GM21619 (cell line): Measurements from ENCODE around the gene SP7.
"Not testable (repeated sequence)": the region's sequence is repeated elsewhere in the genome, so short reads cannot be mapped to it uniquely, and the experiment has no call there.

ENCODE experiments used
- ATAC-seq: cut with Tn5 transposase; IDR thresholded peaks from one replicate; pipeline ENCODE4 v1.9.1; 2021; ENCODE audit not compliant: unreplicated experiment

SP7 gene

DNA sequence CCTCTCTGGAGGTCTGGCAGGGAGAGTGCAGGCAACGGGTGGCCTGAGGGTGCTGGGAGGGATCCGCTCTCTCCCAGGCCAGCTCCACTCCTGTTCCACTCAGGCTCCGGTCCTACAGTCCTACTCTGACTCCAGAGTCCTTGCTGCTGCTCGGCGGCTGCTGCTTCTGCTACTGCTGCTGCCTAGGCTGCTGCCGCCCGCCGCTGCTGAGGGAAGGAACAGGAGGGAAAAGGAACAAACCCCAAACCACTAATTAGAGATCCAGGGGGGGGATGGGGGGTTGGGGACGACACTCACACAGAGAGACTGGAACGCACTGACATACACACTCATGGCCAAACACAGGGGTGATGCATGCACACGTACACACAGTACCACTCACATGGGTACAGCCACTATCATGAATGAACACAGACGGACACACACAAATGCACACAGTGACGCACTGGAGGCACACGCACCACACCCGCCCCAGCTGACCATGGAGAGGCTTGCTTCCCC is at the start of gene SP7:
Gene SP7 (minus strand): TSS at position 174 of the 501 bp plus-strand sequence. CDS start 708 bp downstream, outside the sequence.
- ATAC-seq, result no peak

DNA sequence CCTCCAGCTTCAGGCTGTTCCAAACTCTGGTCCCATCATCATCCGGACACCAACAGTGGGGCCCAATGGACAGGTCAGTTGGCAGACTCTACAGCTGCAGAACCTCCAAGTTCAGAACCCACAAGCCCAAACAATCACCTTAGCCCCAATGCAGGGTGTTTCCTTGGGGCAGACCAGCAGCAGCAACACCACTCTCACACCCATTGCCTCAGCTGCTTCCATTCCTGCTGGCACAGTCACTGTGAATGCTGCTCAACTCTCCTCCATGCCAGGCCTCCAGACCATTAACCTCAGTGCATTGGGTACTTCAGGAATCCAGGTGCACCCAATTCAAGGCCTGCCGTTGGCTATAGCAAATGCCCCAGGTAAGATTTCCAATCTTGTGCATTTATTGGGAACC is 47.1 kb upstream of the SP7 start:
- ATAC-seq, result no peak

DNA sequence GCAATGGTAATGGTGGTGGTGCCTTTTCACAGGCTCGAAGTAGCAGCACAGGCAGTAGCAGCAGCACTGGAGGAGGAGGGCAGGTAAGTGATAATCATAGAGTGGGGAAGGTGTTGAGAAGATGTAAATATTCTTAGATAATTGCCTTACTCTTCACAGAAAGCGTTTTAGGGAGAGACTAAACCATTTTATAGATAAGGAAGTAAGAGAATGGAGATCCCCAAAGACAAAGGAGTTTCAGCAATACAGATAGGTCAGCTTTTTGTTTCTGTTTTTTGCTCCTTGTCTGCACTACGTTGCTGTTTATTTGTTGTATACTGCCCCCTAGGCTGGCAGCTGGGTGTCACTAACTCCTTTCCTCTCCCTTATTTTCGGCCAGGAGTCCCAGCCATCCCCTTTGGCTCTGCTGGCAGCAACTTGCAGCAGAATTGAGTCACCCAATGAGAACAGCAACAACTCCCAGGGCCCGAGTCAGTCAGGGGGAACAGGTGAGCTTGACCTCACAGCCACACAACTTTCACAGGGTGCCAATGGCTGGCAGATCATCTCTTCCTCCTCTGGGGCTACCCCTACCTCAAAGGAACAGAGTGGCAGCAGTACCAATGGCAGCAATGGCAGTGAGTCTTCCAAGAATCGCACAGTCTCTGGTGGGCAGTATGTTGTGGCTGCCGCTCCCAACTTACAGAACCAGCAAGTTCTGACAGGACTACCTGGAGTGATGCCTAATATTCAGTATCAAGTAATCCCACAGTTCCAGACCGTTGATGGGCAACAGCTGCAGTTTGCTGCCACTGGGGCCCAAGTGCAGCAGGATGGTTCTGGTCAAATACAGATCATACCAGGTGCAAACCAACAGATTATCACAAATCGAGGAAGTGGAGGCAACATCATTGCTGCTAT is 45.8 kb upstream of the SP7 start:
- no peak for ATAC-seq

DNA sequence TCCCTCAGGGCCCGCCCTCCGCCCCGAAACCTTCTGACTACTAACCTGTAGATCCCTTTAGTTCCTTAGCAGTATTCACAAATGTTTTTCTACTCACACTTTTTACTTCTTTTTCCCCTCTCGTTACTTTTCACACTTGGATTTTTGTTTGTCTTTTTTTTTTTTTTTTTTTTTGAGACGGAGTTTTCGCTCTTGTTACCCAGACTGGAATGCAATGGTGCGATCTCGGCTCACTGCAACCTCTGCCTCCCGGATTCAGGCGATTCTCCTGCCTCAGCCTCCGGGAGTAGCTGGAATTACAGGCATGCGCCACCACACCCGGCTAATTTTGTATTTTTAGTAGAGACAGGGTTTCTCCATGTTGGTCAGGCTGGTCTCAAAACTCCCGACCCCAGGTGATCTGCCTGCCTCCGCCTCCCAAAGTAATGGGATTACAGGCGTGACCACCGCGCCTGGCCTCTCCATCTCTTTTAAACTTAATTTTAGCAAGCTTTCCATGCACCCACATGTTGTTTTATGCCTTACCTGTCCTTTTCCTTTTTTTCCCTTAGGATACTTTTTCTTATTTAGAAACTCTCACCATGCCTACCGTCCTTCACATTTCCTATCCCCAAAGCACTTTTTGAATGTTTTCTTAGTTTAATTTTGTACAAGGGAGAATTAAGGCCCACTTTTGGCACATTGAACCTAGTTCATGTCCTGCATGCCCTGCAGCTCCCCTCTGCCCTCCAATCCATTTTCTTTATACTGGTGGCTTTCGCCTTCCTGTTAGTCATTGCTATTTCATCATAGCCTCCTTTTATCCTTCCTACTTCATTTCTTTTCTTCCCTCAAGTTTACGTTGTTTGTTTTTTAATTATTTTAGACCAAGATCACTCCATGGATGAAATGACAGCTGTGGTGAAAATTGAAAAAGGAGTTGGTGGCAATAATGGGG is 44.9 kb upstream of the SP7 start:
- no peak for ATAC-seq

DNA sequence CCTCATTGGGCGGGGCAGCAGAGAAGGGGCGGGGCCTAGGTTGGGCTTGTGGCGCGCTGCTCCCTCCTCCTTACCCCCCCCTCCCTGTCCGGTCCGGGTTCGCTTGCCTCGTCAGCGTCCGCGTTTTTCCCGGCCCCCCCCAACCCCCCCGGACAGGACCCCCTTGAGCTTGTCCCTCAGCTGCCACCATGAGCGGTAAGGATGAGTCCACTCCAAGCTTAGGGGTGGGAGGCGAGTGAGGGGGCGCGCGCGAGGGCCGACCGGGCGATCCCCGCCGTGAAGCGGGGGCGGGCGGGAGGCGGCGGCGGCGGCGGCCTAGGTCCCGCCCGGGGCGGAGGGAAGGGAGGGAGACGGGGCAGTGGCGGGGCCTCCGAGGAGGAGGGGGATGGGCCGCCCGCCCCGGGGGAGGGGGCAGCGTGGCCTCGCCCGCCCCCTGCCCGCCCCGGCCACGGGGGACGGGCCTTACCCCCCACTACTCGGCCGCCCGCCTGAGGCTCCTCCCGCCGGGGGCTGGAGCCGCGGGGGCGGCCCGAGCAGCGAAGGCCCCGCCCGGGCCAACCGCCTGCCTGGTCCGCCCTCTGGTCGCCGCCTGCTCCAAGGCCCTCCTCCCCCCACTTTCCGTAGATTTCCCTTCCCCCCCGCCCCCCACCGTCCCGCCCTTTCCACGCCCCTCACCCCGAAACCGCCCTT is 44.1 kb upstream of the SP7 start, which contains the start of gene SP1:
Gene SP1 (plus strand): TSS at position 73 of the 690 bp plus-strand sequence. CDS start 116 bp downstream, at position 189.
- peak; percentile 33 for ATAC-seq

DNA sequence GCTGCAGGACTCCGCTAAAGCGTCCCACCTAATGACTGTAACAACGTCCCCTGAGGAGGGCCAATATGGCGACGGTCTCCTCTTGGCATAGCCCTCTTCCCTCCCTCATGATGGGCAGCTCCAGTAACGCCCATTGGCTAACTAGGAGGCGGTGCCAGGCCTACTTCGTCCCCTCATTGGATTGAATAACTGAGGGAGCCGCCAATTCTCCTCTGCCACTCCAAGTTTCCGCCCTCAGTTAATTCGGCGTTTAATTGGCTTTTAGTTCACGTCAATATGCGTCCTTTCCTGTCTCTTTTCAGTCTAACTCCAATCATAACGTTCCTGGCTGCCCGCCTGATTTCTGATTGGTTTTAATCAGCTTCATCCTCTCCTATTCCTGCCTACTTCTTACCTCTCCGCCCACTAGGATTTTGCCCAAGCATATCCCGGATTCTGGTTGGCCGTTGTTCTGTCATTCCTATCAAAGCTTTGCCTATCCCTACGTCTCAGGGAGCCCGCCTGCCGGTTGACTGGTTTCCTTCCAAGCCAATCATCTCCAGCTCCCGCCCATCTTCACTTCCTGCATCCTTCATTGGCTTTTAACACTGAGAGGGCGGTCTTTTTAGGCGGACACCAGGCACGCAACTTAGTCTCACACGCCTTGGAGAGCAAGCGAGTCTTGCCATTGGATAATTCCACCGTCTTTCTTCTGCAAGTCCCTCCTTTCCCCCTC is 43.4 kb upstream of the SP7 start:
- ATAC-seq, result peak; percentile 65

DNA sequence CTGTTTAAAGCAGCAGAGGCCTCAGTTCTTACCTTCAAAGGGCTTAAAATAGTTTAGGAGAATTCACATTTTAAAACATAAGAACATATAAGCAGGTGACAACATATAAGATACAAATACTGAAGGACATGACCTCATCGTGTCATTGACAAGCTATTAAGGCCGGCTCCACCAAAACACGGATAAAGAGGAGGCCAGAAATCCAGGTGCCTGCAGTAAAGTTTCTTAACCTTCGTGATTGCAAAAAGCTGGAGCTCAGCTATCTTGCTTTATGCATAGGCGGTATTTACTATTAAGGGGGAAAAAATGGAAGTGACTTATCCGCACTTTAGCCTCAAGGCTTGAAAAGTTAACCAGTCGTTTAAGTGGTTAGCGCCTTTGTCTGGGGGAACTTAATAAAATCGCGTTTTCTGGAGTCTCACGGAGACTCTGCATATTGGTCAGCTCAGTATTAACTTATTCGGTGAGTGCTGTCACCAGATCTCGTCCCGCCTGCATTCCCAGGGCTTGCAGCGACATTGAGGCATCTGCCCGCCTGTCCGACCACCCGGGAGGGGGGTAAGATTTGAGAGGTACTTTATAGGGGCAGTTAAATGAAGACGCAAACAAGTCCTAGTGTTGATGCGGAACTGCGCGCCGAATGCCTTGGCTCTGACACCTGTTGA is 42.7 kb upstream of the SP7 start:
- ATAC-seq, result no peak

DNA sequence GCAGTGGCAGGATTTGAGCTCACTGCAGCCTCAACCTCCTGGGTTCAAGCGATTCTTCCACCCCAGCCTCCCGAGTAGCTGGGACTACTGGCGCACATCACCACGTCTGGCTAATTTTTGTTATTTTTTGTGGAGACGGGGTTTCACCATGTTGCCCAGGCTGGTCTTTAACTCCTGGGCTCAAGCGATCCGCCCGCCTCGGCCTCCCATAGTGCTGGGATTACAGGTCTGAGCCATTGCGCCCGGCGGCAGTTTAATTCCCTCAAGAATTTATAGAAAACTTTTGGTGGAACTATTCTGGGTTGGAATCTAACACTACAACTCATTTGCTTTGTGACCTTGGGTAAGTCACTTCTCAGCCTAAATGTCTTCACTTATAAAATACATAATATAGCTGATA is 42.1 kb upstream of the SP7 start:
- no peak for ATAC-seq

DNA sequence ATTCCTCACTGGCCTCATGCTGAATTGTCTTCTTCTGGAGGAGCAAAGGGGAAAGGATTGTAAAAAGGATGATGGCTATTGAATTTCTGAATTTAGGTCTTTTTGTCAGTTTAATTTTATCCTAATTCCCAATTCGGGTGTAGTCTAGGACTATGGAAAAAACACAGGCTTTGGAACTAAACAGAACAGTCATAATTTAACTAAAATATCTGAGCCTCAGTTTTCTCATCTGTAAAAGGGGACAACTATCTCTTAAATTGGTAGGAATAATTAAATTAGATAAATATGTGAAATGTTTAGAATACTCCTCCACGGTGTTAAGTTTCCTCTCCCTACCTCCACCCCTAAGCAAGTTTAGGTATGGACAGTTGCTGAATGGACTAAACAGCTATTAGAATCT is 40.6 kb upstream of the SP7 start:
- ATAC-seq, result no peak

DNA sequence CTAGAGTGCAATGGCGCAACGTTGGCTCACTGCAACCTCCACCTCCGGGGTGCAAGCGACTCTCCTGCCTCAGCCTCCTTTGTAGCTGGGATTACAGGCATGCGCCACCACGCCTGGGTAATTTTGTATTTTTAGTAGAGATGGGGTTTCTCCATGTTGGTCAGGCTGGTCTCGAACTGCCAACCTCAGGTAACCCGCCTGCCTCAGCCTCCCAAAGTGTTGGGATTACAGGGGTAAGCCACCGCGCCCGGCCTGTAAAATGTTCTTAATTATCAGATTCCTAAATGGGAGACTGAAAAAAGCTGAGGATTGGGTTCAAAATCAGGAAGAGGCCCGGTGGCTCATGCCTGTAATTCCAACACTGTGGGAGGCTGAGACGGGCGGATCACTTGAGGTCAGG is 38.1 kb upstream of the SP7 start:
- ATAC-seq, result not testable (repeated sequence)

DNA sequence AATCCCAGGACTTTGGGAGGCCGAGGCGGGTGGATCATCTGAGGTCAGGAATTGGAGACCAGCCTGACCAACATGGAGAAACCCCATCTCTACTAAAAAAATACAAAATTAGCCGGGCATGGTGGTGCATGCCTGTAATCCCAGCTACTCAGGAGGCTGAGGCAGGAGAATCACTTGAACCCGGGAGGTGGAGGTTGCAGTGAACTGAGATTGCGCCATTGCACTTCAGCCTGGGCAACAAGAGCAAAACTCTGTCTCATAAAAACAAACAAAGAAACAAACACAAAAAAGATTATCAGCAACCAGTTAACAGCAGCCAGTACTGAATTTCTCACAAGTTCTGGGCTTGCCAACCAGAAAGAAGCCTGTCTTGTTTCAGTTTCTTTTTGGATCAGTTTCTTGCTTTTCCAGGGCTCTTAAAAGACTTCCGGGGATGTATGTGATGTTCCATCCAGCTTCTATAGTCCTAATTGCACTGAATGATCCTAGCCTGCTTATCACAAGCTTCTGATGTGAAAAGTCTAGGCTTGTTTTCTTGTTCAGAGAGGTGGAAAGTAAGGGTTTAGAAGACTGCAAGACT is 37.5 kb upstream of the SP7 start:
- ATAC-seq, result not testable (repeated sequence)

DNA sequence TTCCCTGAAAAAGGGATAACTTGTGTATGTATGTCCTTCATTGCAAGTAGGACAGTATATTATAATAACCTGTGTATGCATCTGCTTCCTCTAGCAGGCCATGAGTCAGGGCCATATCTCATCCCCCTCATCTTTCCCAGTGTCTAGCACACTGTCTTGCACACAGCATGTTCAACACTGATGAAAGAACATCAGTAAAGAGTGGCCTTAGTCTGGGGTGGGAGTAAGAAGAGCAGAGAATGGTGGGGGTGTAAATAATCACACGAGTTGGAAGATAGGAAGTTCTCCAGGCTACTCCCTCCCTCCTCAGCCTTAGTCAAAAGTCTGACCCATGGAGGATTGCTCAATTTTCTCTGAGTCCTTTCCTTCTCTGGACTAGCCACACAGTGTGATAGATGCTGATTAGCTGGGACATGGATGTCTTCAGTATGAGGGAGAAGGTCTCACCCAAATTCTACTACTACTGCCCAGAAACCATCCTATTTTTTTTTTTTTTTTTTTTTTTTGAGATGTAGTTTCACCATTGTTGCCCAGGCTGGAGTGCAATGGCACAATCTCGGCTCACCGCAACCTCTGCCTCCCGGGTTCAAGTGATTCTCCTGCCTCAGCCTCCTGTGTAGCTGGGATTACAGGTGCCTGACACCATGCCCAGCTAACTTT is 29.2 kb upstream of the SP7 start:
- no peak for ATAC-seq

DNA sequence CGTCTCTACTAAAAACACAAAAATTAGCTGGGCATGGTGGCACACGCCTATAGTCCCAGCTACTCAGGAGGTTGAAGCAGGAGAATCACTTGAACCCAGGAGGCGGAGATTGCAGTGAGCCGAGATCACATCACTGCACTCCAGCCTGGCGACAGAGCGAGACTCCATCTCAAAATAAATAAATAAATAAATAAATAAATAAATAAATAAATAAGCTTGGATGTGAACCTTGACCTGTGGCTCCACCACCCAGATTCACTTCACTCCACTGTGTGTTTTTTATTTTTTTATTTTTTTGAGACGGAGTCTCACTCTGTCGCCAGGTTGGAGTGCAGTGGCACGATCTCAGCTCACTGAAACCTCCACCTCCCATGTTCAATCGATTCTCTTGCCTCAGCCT is 25.5 kb upstream of the SP7 start:
- ATAC-seq, result not testable (repeated sequence)

DNA sequence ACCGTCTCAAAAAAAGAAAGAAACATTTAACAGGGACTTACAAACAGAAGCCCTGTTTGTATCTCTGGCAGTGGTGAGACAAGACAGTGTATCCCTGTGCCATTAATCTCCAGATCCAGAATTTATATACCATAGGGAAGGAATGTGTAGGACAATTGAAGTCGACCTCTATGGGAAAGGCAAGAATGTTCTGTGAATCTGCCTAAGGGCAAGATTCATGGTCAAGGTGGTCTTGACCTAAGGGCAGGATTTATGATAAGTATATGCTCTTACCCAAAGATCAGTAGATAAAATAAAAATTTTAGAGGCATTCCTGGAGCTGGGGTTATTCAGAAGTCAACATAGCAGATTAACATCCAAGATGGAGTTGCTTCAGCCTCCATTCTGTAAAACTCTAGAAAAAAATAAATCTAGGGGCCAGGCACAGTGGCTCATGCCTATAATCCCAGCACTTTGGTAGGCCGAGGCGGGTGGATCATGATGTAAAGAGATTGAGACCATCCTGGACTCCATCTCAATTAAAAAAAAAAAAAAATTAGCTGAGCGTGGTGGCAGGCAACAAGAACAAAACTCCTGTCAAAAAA is 22.8 kb upstream of the SP7 start:
- no peak for ATAC-seq

DNA sequence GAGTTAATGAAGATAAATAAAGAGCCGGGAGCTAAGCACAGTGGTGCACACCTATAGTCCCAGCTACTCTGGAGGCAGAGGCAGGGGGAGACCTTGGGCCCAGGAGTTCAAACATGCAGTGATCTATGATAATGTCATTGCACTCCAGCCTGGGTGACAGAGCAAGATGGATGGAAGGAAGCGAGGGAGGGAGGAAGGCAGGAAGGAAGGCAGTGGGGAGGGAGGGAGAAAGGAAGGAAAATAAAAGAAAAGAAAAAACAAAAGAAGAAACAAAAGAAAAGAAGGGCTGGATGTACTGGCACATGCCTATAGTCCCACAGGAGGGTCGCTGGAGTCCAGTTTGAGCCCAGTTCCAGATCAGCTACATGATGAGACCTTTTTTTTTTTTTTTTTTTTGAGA is 19.0 kb upstream of the SP7 start:
- ATAC-seq, result no peak

DNA sequence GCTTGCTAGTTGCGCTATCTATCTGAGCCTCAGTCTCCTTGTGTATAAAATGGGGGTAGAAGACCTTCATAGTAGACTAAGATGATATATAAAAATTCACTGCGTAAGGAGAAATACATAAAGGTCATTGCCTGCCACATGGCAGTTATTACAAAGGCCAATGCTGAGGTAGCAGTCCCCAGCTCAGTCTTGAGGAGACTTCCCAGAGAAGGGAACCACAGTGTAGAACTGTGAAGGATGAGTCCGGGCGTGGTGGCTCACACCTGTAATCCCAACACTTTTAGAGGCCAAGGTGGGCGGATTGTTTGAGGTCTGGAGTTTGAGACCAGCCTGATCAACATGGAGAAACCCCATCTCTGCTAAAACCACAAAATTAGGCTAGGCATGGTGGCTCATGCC is 17.1 kb upstream of the SP7 start:
- ATAC-seq, result no peak

DNA sequence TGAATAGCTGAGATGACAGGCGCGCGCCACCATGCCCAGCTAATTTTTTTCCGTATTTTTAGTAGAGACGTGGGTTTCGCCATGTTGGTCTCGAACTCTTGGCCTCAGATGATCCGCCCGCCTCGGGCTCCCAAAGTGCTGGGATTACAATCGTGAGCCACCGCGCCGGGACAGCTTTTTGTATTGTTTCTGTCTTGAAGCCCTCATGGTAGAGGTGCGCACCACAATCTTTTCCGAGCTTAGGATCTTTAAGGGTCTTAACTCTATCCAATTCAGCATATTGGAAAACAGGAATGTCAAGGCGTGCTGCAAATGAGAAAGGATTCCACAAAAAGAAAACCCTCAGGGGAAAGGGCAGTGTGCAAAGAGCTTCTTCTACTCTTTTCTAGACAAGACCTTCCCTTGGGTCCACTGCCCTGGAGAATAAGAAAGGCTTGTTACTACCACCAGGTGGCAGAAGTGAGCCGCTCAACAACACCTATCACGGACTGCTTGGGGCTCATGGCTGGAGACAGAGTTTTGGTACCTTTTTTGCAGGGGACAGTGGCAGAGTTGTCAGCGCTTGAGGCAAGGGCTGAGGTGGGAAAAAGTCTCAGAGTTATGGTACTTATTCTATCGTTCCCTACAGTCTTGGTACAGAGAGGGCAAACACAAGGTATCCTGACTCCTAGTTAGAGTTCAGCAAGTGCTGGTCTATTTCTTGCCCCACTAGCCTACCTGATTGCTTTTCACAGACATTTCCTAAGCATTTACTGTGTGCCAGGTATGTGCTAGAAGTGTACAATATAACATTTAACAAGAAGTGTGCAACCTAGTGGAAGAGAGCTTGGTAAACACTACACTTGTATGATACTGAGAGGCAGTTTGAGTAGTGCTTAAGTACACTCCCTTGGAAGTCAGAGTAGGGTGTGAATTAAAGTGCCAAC is 16.4 kb upstream of the SP7 start:
- peak; percentile 74 for ATAC-seq
